Prostate gland (tissue), 2 donors: ENCODE data around the gene SLC35F2. TPM values are rescaled to one million over a fixed set of nuclear protein-coding genes. Genes with fewer than 3 reads are reported as not detected.

ENCODE experiments used
- DNase-seq: peaks from one replicate; pipeline ENCODE4 v3.0.0-alpha.2; 2019; ENCODE audit warnings: low spot score
- H3K27ac ChIP-seq, 2 donors: fragments of 200-600 bp; sonication (generic); 2 replicates each; pipeline ENCODE4 v1.5.1; 2017 to 2019
- H3K27me3 ChIP-seq: fragments of 200-600 bp; sonication (generic); replicated peaks from 2 replicates; pipeline ENCODE4 v1.5.1; 2019; ENCODE audit not compliant: insufficient read depth
- H3K36me3 ChIP-seq, 2 donors: fragments of 200-600 bp; sonication (generic); 1 replicate in 1 of 2; 2 replicates in 1 of 2; pipeline versions ENCODE4 v1.5.1 to v1.8.1; 2017 to 2019
- H3K4me1 ChIP-seq: fragments of 200-600 bp; sonication (generic); replicated peaks from 2 replicates; pipeline ENCODE4 v1.5.1; 2019
- H3K4me3 ChIP-seq, 2 donors: fragments of 200-600 bp; sonication (generic); 2 replicates each; pipeline ENCODE4 v1.5.1; 2017 to 2019
- H3K9me3 ChIP-seq: fragments of 200-600 bp; sonication (generic); 2 replicates; pipeline ENCODE4 v1.5.1; 2017
- CTCF ChIP-seq, 4 experiments: fragments of 200-600 bp in 2 of 4; fragments of 450-650 bp in 2 of 4; sonication (generic) in 2 of 4; IDR thresholded peaks; 1 replicate in 3 of 4; 2 replicates in 1 of 4; pipeline ENCODE4 v1.5.1; 2016 to 2019; ENCODE audit warnings: antibody characterized with exemption in 4 of 4, mild to moderate bottlenecking in 2 of 4, moderate library complexity in 2 of 4
- POLR2A ChIP-seq: fragments of 450-650 bp; IDR thresholded peaks from one replicate; pipeline ENCODE4 v1.6.1; 2016; ENCODE audit warnings: antibody characterized with exemption, mild to moderate bottlenecking
- POLR2AphosphoS5 ChIP-seq: sonication (generic); formaldehyde crosslinking; IDR thresholded peaks from one replicate; pipeline ENCODE4 v1.6.1; 2017; ENCODE audit warnings: antibody characterized with exemption
- WGBS: methylation state at CpG from one replicate; pipeline ENCODE4 v1.1.5; 2018; 5-methylcytosine and 5-hydroxymethylcytosine counted together
- intact Hi-C: fragments of 100-400 bp; cut with DNase I; formaldehyde crosslinking; loops from one replicate; pipeline ENCODE4 v1.14.2; 2022
- total RNA-seq, 2 donors: library from RNA; depleted of rRNA; stranded (reverse); fragments of >200 nt; gene quantifications; one replicate each; pipeline ENCODE4 v1.1.0, GENCODE V29; 2016

Gene SLC35F2
- total RNA-seq, 2 donors from 2014 or later = 21.6 to 41.9 TPM

GRCh38 chr11:107821199-107821927, 37.2 kb downstream of the SLC35F2 start:
- DNase-seq = no peak
- Histone ChIP-seq H3K4me1 (no peaks in the 10 kb centered on the region), H3K4me3 (no peak overlapping the region), H3K9me3 (no peaks in the 10 kb centered on the region), H3K36me3 (no peaks in the 10 kb centered on the region), H3K27ac (no peak overlapping the region), H3K27me3 (no peaks in the 10 kb centered on the region)
- TF ChIP-seq CTCF (IDR thresholded peaks at IDR 0.05) (no peak), POLR2A (no peak), POLR2AphosphoS5 (no peak)
- 59% methylated on average over 3 of the region's 3 CpGs for WGBS
- intact Hi-C loops = no loop called here

GRCh38 chr11:107819361-107820014, 39.1 kb downstream of the SLC35F2 start:
- DNase-seq = no peak
- Histone ChIP-seq H3K27ac (no peak overlapping the region), H3K36me3 (no peaks in the 10 kb centered on the region), H3K4me3 (no peak overlapping the region), H3K9me3 (no peaks in the 10 kb centered on the region), H3K27me3 (no peaks in the 10 kb centered on the region), H3K4me1 (no peaks in the 10 kb centered on the region)
- TF ChIP-seq CTCF (IDR thresholded peaks at IDR 0.05) = no peak
- no peak for TF ChIP-seq POLR2A
- no peak for TF ChIP-seq POLR2AphosphoS5
- intact Hi-C loops = no loop called here
- 82% methylated on average over 5 of the region's 5 CpGs for WGBS

- no peak for DNase-seq
- Histone ChIP-seq H3K9me3 (no peaks in the 10 kb centered on the region), H3K36me3 (no peaks in the 10 kb centered on the region), H3K27ac (no peak overlapping the region), H3K4me1 (no peaks in the 10 kb centered on the region), H3K27me3 (no peaks in the 10 kb centered on the region), H3K4me3 (no peak overlapping the region)
- intact Hi-C loops = no loop called here
- WGBS = 96% methylated on average over 3 of the region's 3 CpGs
- TF ChIP-seq CTCF (IDR thresholded peaks at IDR 0.05) (no peak), POLR2AphosphoS5 (no peak), POLR2A (no peak)
Measured at GRCh38 chr11:107818491-107818890, 40.1 kb downstream of the SLC35F2 start.

GRCh38 chr11:107816028-107816427, 42.6 kb downstream of the SLC35F2 start:
- no peak for DNase-seq
- H3K4me3 ChIP-seq = no peak overlapping the region
- 89% methylated on average over 2 of the region's 2 CpGs for WGBS
- TF ChIP-seq CTCF (IDR thresholded peaks at IDR 0.05) (no peak), POLR2A (no peak), POLR2AphosphoS5 (no peak)
- H3K4me1 ChIP-seq = no peaks in the 10 kb centered on the region
- no peaks in the 10 kb centered on the region for H3K36me3 ChIP-seq
- no peak overlapping the region for H3K27ac ChIP-seq
- no peaks in the 10 kb centered on the region for H3K9me3 ChIP-seq
- no peaks in the 10 kb centered on the region for H3K27me3 ChIP-seq
- intact Hi-C loops = no loop called here

- H3K27ac ChIP-seq = no peak overlapping the region
- H3K4me1 ChIP-seq = no peaks in the 10 kb centered on the region
- H3K4me3 ChIP-seq = no peak overlapping the region
- no peaks in the 10 kb centered on the region for H3K27me3 ChIP-seq
- no peaks in the 10 kb centered on the region for H3K36me3 ChIP-seq
- no peak for TF ChIP-seq POLR2AphosphoS5
- no peak for TF ChIP-seq POLR2A
- TF ChIP-seq CTCF (IDR thresholded peaks at IDR 0.05) = no peak
- intact Hi-C loops = no loop called here
- no peak for DNase-seq
- H3K9me3 ChIP-seq = no peaks in the 10 kb centered on the region
Measured at GRCh38 chr11:107810875-107811274, 47.7 kb downstream of the SLC35F2 start.
